ENCODE data around the gene DUSP22.

The DUSP22 gene

GRCh38 chr6:385614-386013 is 93.3 kb downstream of the DUSP22 start:
- no peak overlapping the region for H3K27ac Mint-ChIP-seq
- H3K9me3 Mint-ChIP-seq, result no peaks in the 10 kb centered on the region
- no peaks in the 10 kb centered on the region for H3K36me3 Mint-ChIP-seq
- H3K4me3 Mint-ChIP-seq, result no peak overlapping the region
- H3K27me3 Mint-ChIP-seq, result peaks cover 10% of the 10 kb centered on the region
- H3K4me1 Mint-ChIP-seq, result peaks cover 14% of the 10 kb centered on the region

GRCh38 chr6:386688-387266 is 94.5 kb downstream of the DUSP22 start:
- Mint-ChIP-seq H3K27ac (no peak overlapping the region), H3K27me3 (peaks cover 4% of the 10 kb centered on the region)

GRCh38 chr6:387293-387741 is 95.0 kb downstream of the DUSP22 start:
- Mint-ChIP-seq H3K4me3 (no peak overlapping the region), H3K9me3 (no peaks in the 10 kb centered on the region), H3K4me1 (peaks cover 14% of the 10 kb centered on the region), H3K27me3 (peaks cover 3% of the 10 kb centered on the region), H3K27ac (no peak overlapping the region), H3K36me3 (no peaks in the 10 kb centered on the region)

More at GRCh38 chr6:386688-387266, 94.5 kb downstream of the DUSP22 start:
- no peaks in the 10 kb centered on the region for H3K9me3 Mint-ChIP-seq
- no peak overlapping the region for H3K4me3 Mint-ChIP-seq
- peaks cover 14% of the 10 kb centered on the region for H3K4me1 Mint-ChIP-seq
- no peaks in the 10 kb centered on the region for H3K36me3 Mint-ChIP-seq

DNA sequence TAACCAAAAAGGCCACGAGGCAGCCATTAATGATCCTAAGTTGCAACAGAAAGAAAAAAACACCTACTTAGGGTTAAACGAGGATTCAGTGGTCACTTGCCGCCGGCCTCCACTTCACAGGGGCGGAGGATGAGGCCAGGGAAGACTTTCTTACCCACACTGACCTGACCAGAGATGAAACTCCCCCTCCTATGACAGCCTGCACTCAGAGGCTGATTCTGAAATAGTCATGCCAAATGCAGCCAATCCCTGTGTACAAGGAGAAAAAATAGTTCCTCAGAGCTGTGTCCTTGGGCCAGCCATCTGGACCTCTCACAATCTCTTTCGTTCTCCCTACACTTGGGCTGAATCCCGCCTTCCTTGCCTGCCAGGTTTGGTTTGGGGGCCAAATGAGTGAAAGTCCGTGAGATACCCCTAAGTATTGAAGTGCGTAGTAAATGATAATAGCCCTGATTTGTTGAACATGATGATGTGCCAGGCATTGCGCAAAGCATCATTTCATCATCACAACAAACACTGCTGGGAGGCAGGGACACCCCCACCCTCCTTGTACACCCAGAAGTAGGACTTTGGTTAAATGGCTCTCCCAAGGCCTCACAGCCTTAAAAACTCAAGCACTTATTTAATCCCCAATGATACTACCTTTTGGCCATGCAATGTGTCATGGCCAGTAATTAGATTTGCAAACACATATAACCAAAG is 96.1 kb downstream of the DUSP22 start:
- Mint-ChIP-seq H3K4me1 (peaks cover 14% of the 10 kb centered on the region), H3K9me3 (no peaks in the 10 kb centered on the region), H3K4me3 (no peak overlapping the region), H3K27ac (peak overlapping the region; percentile 42), H3K36me3 (peaks cover 1% of the 10 kb centered on the region), H3K27me3 (peaks cover 3% of the 10 kb centered on the region)

GRCh38 chr6:389143-389542 is 96.9 kb downstream of the DUSP22 start:
- H3K36me3 Mint-ChIP-seq, result peaks cover 8% of the 10 kb centered on the region
- H3K27me3 Mint-ChIP-seq, result peaks cover 2% of the 10 kb centered on the region
- peak overlapping the region; percentile 94 for H3K4me3 Mint-ChIP-seq
- H3K4me1 Mint-ChIP-seq, result peaks cover 19% of the 10 kb centered on the region
- peaks cover 5% of the 10 kb centered on the region for H3K9me3 Mint-ChIP-seq
- H3K27ac Mint-ChIP-seq, result peak overlapping the region; percentile 95

DNA sequence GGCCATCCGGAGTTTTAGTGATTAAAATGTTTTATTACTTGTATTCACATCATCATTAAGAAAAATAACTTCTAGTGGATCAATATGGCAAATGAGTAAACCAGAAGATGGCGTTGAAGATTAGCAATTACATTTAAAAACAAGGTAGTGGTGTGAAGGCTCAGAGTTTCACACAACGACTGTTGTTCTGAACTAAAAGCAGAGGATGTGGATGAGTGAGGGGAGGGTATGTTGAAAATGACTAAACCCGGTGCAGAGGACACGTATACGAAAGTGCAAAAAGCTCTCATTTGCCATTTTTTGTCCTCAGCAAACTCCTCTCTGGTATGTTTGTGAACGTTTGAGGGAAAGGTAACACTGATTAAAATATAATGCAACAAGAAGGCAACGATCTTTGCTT is 97.3 kb downstream of the DUSP22 start:
- Mint-ChIP-seq H3K27me3 (peaks cover 2% of the 10 kb centered on the region), H3K36me3 (peaks cover 8% of the 10 kb centered on the region), H3K4me3 (peak overlapping the region; percentile 94), H3K4me1 (peaks cover 19% of the 10 kb centered on the region), H3K9me3 (peaks cover 5% of the 10 kb centered on the region), H3K27ac (peak overlapping the region; percentile 95)

- Mint-ChIP-seq H3K9me3 (peaks cover 5% of the 10 kb centered on the region), H3K27me3 (peaks cover 2% of the 10 kb centered on the region), H3K36me3 (peaks cover 17% of the 10 kb centered on the region), H3K27ac (peak overlapping the region; percentile 95), H3K4me1 (peaks cover 32% of the 10 kb centered on the region), H3K4me3 (peak overlapping the region; percentile 94)
These were observed 98.7 kb downstream of the DUSP22 start for GRCh38 chr6:390914-391558.

DNA sequence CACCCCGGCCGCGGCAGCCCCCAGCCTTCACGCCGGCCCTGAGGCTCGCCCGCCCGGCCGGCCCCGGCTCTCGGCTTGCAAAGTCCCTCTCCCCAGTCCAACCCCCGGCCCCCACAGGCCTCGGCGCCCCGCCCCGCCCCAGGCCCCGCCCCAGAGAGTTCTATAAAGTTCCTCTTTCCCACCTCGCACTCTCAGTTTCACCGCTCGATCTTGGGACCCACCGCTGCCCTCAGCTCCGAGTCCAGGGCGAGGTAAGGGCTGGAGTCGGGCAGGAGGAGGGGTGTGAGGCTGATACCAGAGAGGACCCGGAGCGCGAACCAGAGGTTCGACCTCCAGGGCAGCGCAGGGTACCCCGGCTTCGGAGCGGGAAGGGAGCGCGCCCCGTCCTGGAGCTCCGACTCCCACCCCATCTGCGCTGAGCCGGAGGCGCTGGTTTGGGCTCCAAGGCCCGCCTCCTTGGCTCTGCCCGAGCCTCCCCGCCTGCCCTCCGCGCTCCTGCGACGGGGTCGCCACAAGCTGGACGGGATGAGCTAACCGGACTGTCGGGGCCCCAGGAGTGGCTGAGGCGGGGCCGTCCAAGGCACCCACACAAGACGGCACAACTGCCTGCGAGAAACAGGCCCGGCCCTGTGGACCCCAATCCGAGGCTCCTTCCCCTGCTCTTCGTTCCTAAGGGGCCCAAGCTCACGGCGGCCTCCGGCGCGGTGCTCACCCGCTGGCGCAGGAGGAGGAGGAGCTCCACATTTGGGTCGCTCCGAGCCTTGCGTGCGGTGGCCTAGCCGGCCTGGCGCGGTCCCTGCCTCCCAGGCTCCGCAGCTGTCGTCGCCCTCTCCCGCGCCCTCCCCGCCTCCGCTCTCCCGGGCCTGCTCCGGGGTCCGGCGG is 99.5 kb downstream of the DUSP22 start, which contains the start of gene IRF4:
TSS of gene IRF4 (plus strand) at position 194 of the 882 bp plus-strand sequence. CDS start 1,401 bp downstream, outside the sequence.
- peaks cover 35% of the 10 kb centered on the region for H3K4me1 Mint-ChIP-seq
- H3K27me3 Mint-ChIP-seq, result peaks cover 2% of the 10 kb centered on the region
- peaks cover 20% of the 10 kb centered on the region for H3K36me3 Mint-ChIP-seq
- H3K9me3 Mint-ChIP-seq, result peaks cover 5% of the 10 kb centered on the region
- peak within 1 kb of the TSS; percentile 97 for H3K27ac Mint-ChIP-seq
- peak within 1 kb of the TSS; percentile 94 for H3K4me3 Mint-ChIP-seq

DNA sequence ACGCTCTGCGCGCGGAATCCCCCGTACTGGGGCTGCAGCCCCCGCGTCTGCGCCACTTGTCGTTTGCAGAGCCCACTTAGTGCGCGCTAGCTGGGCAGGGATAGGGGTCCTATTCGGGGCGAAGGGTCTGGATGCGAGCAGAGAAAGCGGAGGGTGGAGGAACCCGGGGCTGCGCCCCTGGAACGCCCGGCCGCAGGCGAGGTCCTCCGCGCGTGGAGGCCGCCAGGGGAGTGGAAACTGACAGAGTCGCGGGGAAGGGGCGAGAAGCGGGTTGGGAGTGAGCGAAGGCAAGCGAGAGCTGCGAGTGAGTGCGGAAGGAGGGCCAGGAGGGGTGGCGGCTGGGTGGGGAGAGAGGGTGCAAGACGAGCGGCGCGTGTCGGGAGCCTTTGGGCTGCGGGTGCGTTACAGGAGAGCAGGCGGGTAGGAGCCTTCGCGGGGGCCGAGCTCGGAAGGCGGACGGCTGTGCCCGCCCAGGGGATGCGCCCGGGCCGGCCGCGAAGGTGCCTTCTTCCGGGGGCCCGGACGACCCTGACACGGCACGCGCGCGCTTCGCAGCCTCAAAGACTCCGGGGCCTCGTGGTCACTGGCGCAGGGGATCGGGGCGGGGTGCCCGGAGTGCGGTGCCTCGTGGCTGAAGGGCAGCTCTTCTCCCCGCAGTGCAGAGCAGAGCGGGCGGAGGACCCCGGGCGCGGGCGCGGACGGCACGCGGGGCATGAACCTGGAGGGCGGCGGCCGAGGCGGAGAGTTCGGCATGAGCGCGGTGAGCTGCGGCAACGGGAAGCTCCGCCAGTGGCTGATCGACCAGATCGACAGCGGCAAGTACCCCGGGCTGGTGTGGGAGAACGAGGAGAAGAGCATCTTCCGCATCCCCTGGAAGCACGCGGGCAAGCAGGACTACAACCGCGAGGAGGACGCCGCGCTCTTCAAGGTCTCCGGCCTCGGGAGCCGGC is 100.4 kb downstream of the DUSP22 start:
- Mint-ChIP-seq H3K4me1 (peaks cover 44% of the 10 kb centered on the region), H3K27me3 (peaks cover 2% of the 10 kb centered on the region)

GRCh38 chr6:393391-394221 is 101.3 kb downstream of the DUSP22 start:
- Mint-ChIP-seq H3K4me3 (peak overlapping the region; percentile 100), H3K4me1 (peaks cover 51% of the 10 kb centered on the region), H3K27ac (peak overlapping the region; percentile 100), H3K9me3 (peaks cover 5% of the 10 kb centered on the region), H3K36me3 (peaks cover 35% of the 10 kb centered on the region), H3K27me3 (peaks cover 2% of the 10 kb centered on the region)

More for the DNA sequence above, 100.4 kb downstream of the DUSP22 start:
- H3K4me3 Mint-ChIP-seq, result peak overlapping the region; percentile 86
- peaks cover 5% of the 10 kb centered on the region for H3K9me3 Mint-ChIP-seq
- H3K27ac Mint-ChIP-seq, result peak overlapping the region; percentile 97
- H3K36me3 Mint-ChIP-seq, result peaks cover 29% of the 10 kb centered on the region

DNA sequence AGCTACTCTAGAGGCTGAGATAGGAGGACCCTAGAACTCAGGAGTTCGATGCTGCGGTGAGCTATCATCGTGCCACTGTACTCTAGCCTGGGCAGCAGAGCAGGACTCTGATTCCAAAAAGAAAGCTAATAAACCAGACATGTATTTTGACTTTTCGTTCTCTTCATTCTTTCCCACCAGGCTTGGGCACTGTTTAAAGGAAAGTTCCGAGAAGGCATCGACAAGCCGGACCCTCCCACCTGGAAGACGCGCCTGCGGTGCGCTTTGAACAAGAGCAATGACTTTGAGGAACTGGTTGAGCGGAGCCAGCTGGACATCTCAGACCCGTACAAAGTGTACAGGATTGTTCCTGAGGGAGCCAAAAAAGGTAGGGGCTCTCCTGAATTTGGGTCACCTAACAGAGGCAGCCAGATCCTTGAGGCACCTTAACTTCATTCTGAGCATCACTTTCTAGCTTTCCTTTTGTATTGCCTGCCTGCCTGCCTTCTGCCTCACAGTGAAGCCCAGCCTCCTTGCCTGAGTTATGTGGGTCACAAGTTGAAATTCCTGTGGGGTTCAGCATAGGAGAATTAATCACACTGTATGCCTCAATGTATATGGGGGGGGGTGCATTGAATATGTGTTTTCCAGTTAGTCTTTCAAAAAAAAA is 102.5 kb downstream of the DUSP22 start:
- Mint-ChIP-seq H3K4me3 (peak overlapping the region; percentile 100), H3K36me3 (peaks cover 44% of the 10 kb centered on the region), H3K9me3 (peaks cover 5% of the 10 kb centered on the region), H3K27me3 (peaks cover 2% of the 10 kb centered on the region), H3K4me1 (peaks cover 55% of the 10 kb centered on the region), H3K27ac (peak overlapping the region; percentile 96)

DNA sequence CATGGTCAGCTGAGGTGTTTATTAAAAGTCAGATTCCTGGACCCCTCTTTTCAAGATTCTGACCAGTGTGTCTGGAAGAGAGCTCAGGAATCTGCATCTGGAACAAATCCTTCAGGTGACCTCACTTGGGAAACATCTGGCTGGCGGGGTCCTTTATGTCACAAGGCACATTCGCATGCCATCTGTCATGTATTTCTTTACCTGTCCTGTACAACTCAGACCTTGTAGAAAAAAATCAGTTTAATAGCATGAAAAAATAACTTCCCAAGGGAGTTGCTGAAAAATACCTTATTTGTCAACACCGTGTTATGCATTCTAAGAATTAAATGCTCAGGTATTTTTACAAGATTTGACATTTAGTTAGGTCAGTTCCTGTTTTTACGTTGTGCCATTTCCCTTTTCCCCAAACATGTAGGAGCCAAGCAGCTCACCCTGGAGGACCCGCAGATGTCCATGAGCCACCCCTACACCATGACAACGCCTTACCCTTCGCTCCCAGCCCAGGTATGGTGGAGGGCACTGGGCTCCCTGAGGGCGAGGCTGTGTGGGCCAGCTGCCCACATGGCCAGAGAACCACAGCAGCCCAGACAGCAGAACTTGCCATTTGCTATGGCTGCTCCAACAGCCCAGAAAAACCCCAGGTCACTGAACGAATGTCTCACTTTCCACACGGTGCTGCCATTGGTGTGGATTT is 103.3 kb downstream of the DUSP22 start:
- Mint-ChIP-seq H3K4me1 (peaks cover 55% of the 10 kb centered on the region), H3K36me3 (peaks cover 47% of the 10 kb centered on the region), H3K27me3 (peaks cover 2% of the 10 kb centered on the region), H3K9me3 (peaks cover 5% of the 10 kb centered on the region), H3K4me3 (peak overlapping the region; percentile 100), H3K27ac (peak overlapping the region; percentile 90)

- peaks cover 2% of the 10 kb centered on the region for H3K27me3 Mint-ChIP-seq
- H3K9me3 Mint-ChIP-seq, result peaks cover 5% of the 10 kb centered on the region
- H3K27ac Mint-ChIP-seq, result peak overlapping the region; percentile 90
- peaks cover 60% of the 10 kb centered on the region for H3K4me1 Mint-ChIP-seq
- peaks cover 52% of the 10 kb centered on the region for H3K36me3 Mint-ChIP-seq
- H3K4me3 Mint-ChIP-seq, result peak overlapping the region; percentile 100
These were observed 103.8 kb downstream of the DUSP22 start for GRCh38 chr6:396126-396520.
